Esophagus squamous epithelium (tissue), 5 donors: Measurements from ENCODE around the gene SLC35F3. TPM values are rescaled to one million over a fixed set of nuclear protein-coding genes. Genes with fewer than 3 reads are reported as not detected.

Source experiments
- DNase-seq: peaks from one replicate; lab custom pipeline; 2025; lab: John Stamatoyannopoulos, UW
- H3K27ac ChIP-seq, 4 donors: fragments of 200-600 bp; sonication (generic); one replicate each; pipeline ENCODE4 v1.5.1; 2016 to 2019; ENCODE audit warnings: mild to moderate bottlenecking in 1 of 4
- H3K27me3 ChIP-seq, 4 donors: fragments of 200-600 bp; sonication (generic); 1 replicate in 3 of 4; 2 replicates in 1 of 4; pipeline versions ENCODE4 v1.5.1 to v1.6.0; 2017 to 2021; ENCODE audit warnings: antibody characterized with exemption in 1 of 4
- H3K36me3 ChIP-seq, 3 donors: fragments of 200-600 bp; sonication (generic); one replicate each; pipeline ENCODE4 v1.5.1; 2016 to 2019
- H3K4me1 ChIP-seq, 3 donors: fragments of 200-600 bp; sonication (generic); one replicate each; pipeline ENCODE4 v1.5.1; 2017 to 2019
- H3K4me3 ChIP-seq, 4 donors: fragments of 200-600 bp; sonication (generic); 1 replicate in 3 of 4; 2 replicates in 1 of 4; pipeline ENCODE4 v1.5.1; 2016 to 2019; ENCODE audit warnings: mild to moderate bottlenecking in 2 of 4, moderate library complexity in 1 of 4
- H3K9me3 ChIP-seq, 3 donors: fragments of 200-600 bp; sonication (generic); one replicate each; pipeline ENCODE4 v1.5.1; 2016 to 2019
- POLR2A ChIP-seq, 4 donors: fragments of 450-650 bp; IDR thresholded peaks; one replicate each; pipeline ENCODE4 v1.6.1; 2017; ENCODE audit warnings: antibody characterized with exemption in 4 of 4, mild to moderate bottlenecking in 4 of 4, moderate library complexity in 3 of 4
- WGBS, 2 donors: methylation state at CpG; one replicate each; pipeline ENCODE4 v1.1.5; 2018; 5-methylcytosine and 5-hydroxymethylcytosine counted together
- intact Hi-C: fragments of 100-400 bp; cut with DNase I; formaldehyde crosslinking; loops from one replicate; pipeline ENCODE4 v1.15.0; 2022
- total RNA-seq, 4 donors: library from RNA; depleted of rRNA; stranded (reverse); fragments of >200 nt; gene quantifications; one replicate each; pipeline ENCODE4 v1.1.0, GENCODE V29; 2016
- TF ChIP-seq, protein P1 (sequence below), 6 experiments: fragments of 450-650 bp in 4 of 6; fragments of 200-600 bp in 2 of 6; sonication (generic) in 2 of 6; IDR thresholded peaks; one replicate each; pipeline ENCODE4 v1.5.1; 2016 to 2019; ENCODE audit warnings: antibody characterized with exemption in 6 of 6, mild to moderate bottlenecking in 4 of 6, moderate library complexity in 4 of 6
- donor health status: DM: yes; HTN: yes; CAD: no.

Gene SLC35F3
- total RNA-seq, 4 donors from 2014 or later: 0.13 to 0.99 (median 0.55) TPM

DNA sequence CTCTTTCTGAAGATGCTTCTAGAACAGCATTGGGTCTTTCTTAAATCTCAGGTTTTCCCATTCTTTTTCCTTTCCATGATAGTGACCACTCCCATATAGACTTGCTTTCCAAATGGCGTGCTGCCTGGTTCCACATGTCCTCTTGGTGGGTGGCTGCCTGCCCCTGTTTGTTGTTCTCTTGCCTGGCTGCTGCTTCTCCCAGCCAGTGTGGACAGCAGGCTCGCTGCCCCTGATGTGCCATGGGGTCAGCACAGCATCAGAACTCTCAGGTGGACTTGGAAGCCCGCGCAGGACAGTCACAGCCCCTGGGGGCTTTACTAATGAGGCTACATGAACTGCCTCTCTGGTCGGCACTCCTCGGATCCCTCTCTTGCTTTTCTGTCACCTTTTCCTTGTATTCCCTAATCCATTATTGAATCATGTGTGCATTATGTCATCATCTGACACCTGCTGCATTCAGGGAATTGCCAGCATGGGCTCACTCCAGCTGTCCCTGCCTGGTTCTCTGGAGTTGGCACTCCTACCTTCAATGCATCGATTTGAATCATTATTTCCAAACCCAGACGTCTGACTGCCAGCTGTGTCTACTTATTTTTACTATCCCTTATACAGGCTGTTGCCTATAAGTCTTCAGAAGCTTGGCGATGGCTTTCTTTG lies 368.3 kb downstream of the SLC35F3 start:
- no peaks in the 10 kb centered on the region for H3K4me1 ChIP-seq
- TF ChIP-seq, protein P1, sequence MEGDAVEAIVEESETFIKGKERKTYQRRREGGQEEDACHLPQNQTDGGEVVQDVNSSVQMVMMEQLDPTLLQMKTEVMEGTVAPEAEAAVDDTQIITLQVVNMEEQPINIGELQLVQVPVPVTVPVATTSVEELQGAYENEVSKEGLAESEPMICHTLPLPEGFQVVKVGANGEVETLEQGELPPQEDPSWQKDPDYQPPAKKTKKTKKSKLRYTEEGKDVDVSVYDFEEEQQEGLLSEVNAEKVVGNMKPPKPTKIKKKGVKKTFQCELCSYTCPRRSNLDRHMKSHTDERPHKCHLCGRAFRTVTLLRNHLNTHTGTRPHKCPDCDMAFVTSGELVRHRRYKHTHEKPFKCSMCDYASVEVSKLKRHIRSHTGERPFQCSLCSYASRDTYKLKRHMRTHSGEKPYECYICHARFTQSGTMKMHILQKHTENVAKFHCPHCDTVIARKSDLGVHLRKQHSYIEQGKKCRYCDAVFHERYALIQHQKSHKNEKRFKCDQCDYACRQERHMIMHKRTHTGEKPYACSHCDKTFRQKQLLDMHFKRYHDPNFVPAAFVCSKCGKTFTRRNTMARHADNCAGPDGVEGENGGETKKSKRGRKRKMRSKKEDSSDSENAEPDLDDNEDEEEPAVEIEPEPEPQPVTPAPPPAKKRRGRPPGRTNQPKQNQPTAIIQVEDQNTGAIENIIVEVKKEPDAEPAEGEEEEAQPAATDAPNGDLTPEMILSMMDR (IDR thresholded peaks at IDR 0.05): no peak
- TF ChIP-seq POLR2A (IDR thresholded peaks at IDR 0.05): no peak
- DNase-seq: no peak
- WGBS, 2 donors: 77 to 83% methylated on average over 8 to 9 of the region's 9 CpGs
- intact Hi-C loops: no loop called here
- no peaks in the 10 kb centered on the region for H3K36me3 ChIP-seq
- no peak overlapping the region for H3K4me3 ChIP-seq
- no peak overlapping the region for H3K27ac ChIP-seq
- peaks cover 0 to 18% (median 0%) of the 10 kb centered on the region in 4 donors for H3K27me3 ChIP-seq
- no peaks in the 10 kb centered on the region for H3K9me3 ChIP-seq

DNA sequence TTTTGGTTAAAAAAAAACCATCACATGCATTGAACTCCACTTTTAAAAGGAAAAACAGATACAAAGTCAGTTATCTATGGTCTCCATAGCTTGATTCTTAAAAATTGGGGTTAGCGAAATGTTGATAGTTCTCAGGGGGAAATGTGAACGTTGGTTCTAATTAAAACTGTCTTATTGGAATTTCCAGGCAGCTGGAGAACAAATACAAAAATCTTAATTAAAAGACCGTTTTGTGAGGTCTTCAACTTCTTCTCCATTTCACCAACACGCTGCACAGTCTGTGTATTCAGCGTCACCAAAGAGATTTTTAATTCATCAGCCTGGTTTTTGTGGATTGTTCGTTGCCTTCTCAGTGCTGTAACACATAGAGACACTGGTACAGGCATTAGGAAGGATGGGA lies 369.5 kb downstream of the SLC35F3 start:
- Histone ChIP-seq H3K4me1 (no peaks in the 10 kb centered on the region), H3K9me3 (no peaks in the 10 kb centered on the region), H3K27me3 (peaks cover 0 to 18% (median 0%) of the 10 kb centered on the region in 4 donors), H3K27ac (no peak overlapping the region), H3K4me3 (no peak overlapping the region), H3K36me3 (no peaks in the 10 kb centered on the region)
- intact Hi-C loops: no loop called here
- 81 to 89% methylated on average over 6 of the region's 6 CpGs for WGBS, 2 donors
- DNase-seq: no peak
- no peak for TF ChIP-seq POLR2A (IDR thresholded peaks at IDR 0.05)
- TF ChIP-seq, protein P1 (IDR thresholded peaks at IDR 0.05): no peak

- H3K9me3 ChIP-seq: no peaks in the 10 kb centered on the region
Observed at GRCh38 chr1:234276151-234276788, 371.8 kb downstream of the SLC35F3 start.

GRCh38 chr1:234277161-234277868 lies 372.8 kb downstream of the SLC35F3 start:
- Histone ChIP-seq H3K27me3 (peaks cover 0 to 23% (median 0%) of the 10 kb centered on the region in 4 donors), H3K4me1 (peaks cover 0 to 6% (median 0%) of the 10 kb centered on the region in 3 donors), H3K36me3 (no peaks in the 10 kb centered on the region), H3K4me3 (no peak overlapping the region), H3K9me3 (no peaks in the 10 kb centered on the region), H3K27ac (no peak overlapping the region)
- no peak for DNase-seq
- WGBS, 2 donors: 66 to 72% methylated on average over 6 to 8 of the region's 8 CpGs
- intact Hi-C loops: no loop called here
- TF ChIP-seq POLR2A (IDR thresholded peaks at IDR 0.05): no peak
- TF ChIP-seq, protein P1 (IDR thresholded peaks at IDR 0.05): no peak

More at GRCh38 chr1:234276151-234276788, 371.8 kb downstream of the SLC35F3 start:
- 61 to 72% methylated on average over 7 of the region's 7 CpGs for WGBS, 2 donors
- Histone ChIP-seq H3K27me3 (peaks cover 0 to 23% (median 0%) of the 10 kb centered on the region in 4 donors), H3K4me3 (no peak overlapping the region), H3K36me3 (no peaks in the 10 kb centered on the region), H3K27ac (no peak overlapping the region), H3K4me1 (no peaks in the 10 kb centered on the region)
- intact Hi-C loops: no loop called here
- no peak for DNase-seq
- TF ChIP-seq, protein P1 (IDR thresholded peaks at IDR 0.05): no peak
- no peak for TF ChIP-seq POLR2A (IDR thresholded peaks at IDR 0.05)

- 82 to 100% methylated on average over 1 of the region's 1 CpG for WGBS, 2 donors
- intact Hi-C loops: no loop called here
- DNase-seq: no peak
- no peaks in the 10 kb centered on the region for H3K36me3 ChIP-seq
- H3K27ac ChIP-seq: no peak overlapping the region
- H3K27me3 ChIP-seq: peaks cover 0 to 9% (median 0%) of the 10 kb centered on the region in 4 donors
- no peak overlapping the region for H3K4me3 ChIP-seq
- no peak for TF ChIP-seq POLR2A (IDR thresholded peaks at IDR 0.05)
- TF ChIP-seq, protein P1 (IDR thresholded peaks at IDR 0.05): no peak
- peaks cover 0 to 6% (median 0%) of the 10 kb centered on the region in 3 donors for H3K4me1 ChIP-seq
- H3K9me3 ChIP-seq: no peaks in the 10 kb centered on the region
Observed at GRCh38 chr1:234279021-234279420, 374.5 kb downstream of the SLC35F3 start.
